Stimulated activated naive B cell treated with anti-CD40 and anti-IgM and Interleukin-4, amounts not matched to agents 10 μg/mL and 1 μg/mL and 100 μg/mL, for 72 hours (primary cell): ENCODE measurements around the gene FAM107B.
"Not testable (repeated sequence)": the region's sequence is repeated elsewhere in the genome, so short reads cannot be mapped to it uniquely, and the experiment has no call there.

ENCODE experiments used
- ATAC-seq, 2 donors: fragments of 150-1000 bp; cut with Tn5 transposase; replicated peaks; 2 replicates each; pipeline ENCODE4 v1.10.0; 2021; ENCODE audit warnings: moderate library complexity in 1 of 2
- DNase-seq: peaks from one replicate; pipeline ENCODE4 v3.0.0; 2021
- H3K27ac Mint-ChIP-seq: one replicate; pipeline ENCODE4 v1.8.0; 2022; ENCODE audit warnings: mild to moderate bottlenecking, mixed read lengths
- H3K27me3 Mint-ChIP-seq, 2 donors: one replicate each; pipeline ENCODE4 v1.8.0; 2022; ENCODE audit warnings: mixed read lengths in 2 of 2
- H3K36me3 Mint-ChIP-seq, 2 donors: one replicate each; pipeline ENCODE4 v1.8.0; 2022; ENCODE audit warnings: mixed read lengths in 2 of 2, mild to moderate bottlenecking in 1 of 2
- H3K4me1 Mint-ChIP-seq, 2 donors: one replicate each; pipeline ENCODE4 v1.8.0; 2022; ENCODE audit warnings: mixed read lengths in 2 of 2, mild to moderate bottlenecking in 1 of 2
- H3K4me3 Mint-ChIP-seq, 2 donors: one replicate each; pipeline ENCODE4 v1.8.0; 2022; ENCODE audit warnings: mild to moderate bottlenecking in 2 of 2, mixed read lengths in 2 of 2, moderate library complexity in 1 of 2
- H3K9me3 Mint-ChIP-seq, 2 donors: one replicate each; pipeline ENCODE4 v1.8.0; 2022; ENCODE audit warnings: mixed read lengths in 2 of 2, mild to moderate bottlenecking in 1 of 2

The FAM107B gene

DNA sequence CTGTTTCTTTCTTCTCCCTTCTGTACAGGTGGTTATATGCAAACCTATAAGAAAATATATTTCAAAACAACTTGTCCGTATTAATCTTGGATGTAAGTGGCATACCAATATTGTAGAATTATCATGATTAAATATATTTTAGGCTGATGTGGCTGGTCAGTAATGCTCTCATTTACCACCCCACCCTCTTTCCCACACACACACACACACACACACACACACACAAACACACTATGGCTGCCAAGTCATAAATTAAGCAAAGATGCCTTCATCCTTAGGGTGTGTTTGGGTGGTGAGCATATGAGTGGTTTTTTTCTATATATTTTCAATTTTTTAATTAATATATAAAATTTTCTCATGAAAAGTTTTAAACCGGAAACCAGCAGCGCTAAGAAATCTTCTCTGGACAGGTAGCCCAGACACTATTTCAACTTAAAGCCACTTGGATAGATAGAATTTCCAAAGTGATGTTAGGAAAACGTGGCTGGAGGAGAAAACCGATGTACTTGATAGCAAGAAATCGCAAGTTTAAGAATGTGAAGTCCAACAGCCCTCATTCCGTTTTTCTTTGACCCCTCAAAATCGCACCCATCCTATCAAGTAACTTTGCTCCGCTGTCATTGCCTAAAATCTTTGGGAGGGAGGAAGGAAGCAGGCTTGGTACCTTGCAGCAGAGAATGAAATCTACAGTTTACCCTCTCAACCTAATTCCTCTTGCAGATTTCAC is 171.7 kb downstream of the FAM107B start:
- Mint-ChIP-seq H3K4me1 (peaks cover 59 to 81% of the 10 kb centered on the region in 2 donors), H3K36me3 (peaks cover 25 to 45% of the 10 kb centered on the region in 2 donors), H3K4me3 (peak overlapping the region; percentile 91 to 97), H3K27me3 (no peaks in the 10 kb centered on the region), H3K27ac (peak overlapping the region; percentile 99), H3K9me3 (peaks cover 2 to 3% of the 10 kb centered on the region in 2 donors)
- no peak for ATAC-seq
- no peak for DNase-seq

DNA sequence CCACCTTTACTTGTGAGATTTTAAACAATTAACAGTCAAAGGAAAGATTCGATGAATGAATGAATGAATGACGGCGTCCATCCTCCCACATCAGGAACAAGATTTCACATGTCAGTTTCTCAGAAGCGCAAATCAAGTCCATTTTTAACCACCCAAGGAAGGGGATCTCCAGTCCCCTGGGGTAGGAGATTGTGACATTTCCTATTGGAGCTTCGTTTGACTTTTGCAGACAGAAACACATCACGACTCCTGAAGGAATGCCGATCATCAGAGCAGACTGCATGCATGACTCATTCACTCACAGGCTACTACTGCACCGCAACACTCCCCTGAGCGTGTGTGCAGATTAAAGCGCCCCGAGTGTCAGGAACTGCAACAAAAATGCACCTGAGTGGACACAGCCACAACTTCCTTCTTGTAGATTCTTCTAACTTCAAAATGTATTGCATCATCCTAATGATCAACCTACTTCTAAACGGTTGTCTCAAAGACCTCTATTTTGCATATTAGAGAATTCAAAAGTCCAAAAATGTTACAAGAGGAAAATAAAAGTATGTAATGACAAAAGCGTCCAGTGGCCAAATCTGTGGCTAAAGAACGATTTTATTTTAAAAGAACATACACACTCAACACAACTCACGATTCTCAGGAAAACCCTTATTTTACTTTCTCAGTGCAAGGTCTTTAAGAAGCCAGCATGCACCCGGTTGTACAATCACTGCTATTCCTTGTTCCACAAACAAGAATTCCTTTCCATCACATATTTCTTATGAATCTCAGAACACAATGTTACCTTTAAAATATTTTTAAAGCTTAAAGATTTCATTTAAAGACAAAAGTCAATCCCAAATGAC is 172.6 kb downstream of the FAM107B start:
- ATAC-seq (peak; percentile 77 to 81), DNase-seq (peak; percentile 83)
- H3K27me3 Mint-ChIP-seq: no peaks in the 10 kb centered on the region
- H3K36me3 Mint-ChIP-seq: peaks cover 26 to 50% of the 10 kb centered on the region in 2 donors
- peaks cover 2 to 3% of the 10 kb centered on the region in 2 donors for H3K9me3 Mint-ChIP-seq
- peak overlapping the region; percentile 64 to 91 for H3K4me3 Mint-ChIP-seq
- H3K27ac Mint-ChIP-seq: peak overlapping the region; percentile 86
- H3K4me1 Mint-ChIP-seq: peaks cover 59 to 84% of the 10 kb centered on the region in 2 donors

DNA sequence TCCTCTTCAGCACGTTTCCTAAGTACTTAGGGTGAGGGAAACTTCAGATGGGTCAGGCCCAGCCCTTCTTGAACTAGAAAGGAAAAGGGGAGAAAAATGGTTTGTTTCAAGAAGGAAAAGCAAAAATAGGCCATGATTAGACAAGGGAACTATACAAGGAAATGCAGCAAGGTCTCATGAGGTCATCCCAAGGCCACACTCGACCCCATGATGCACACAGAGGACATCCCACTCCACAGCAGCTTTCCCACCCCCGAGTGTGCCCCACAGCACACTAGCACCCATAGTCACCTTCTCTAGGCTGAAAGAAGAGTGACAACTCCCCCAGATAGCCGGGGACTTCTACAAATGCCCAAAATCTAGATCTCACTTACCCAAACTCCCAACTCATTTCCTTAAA is 173.4 kb downstream of the FAM107B start:
- no peak for ATAC-seq
- Mint-ChIP-seq H3K27me3 (no peaks in the 10 kb centered on the region), H3K36me3 (peaks cover 31 to 58% of the 10 kb centered on the region in 2 donors), H3K27ac (peak overlapping the region; percentile 86), H3K4me1 (peaks cover 61 to 85% of the 10 kb centered on the region in 2 donors), H3K9me3 (peaks cover 0 to 3% of the 10 kb centered on the region in 2 donors), H3K4me3 (peak overlapping the region; percentile 64 to 91)
- DNase-seq: no peak

DNA sequence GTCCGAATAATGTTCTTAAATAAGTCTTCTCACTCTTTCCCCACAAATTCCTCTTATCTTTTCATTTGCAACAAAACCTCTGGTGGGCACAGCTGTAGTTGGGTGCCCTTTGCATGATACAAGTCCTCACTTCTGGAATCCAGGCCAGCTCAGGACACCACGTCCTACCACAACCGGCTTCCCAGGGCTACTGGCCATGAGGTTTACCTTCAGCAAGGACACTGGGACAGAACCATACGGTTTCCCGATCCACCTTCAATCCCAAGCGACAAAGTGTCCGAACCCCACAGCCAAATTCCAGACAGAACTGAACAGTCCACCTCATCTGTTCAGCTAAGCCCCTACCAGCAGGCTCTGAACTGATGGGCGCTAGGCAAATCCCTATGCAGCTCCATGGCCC is 174.6 kb downstream of the FAM107B start:
- Mint-ChIP-seq H3K4me3 (peak overlapping the region in 1 of 2 donors; percentile 3), H3K27me3 (no peaks in the 10 kb centered on the region), H3K4me1 (peaks cover 59 to 85% of the 10 kb centered on the region in 2 donors), H3K27ac (peak overlapping the region; percentile 39), H3K36me3 (peaks cover 40 to 69% of the 10 kb centered on the region in 2 donors), H3K9me3 (peaks cover 0 to 7% of the 10 kb centered on the region in 2 donors)
- ATAC-seq (no peak), DNase-seq (no peak)

DNA sequence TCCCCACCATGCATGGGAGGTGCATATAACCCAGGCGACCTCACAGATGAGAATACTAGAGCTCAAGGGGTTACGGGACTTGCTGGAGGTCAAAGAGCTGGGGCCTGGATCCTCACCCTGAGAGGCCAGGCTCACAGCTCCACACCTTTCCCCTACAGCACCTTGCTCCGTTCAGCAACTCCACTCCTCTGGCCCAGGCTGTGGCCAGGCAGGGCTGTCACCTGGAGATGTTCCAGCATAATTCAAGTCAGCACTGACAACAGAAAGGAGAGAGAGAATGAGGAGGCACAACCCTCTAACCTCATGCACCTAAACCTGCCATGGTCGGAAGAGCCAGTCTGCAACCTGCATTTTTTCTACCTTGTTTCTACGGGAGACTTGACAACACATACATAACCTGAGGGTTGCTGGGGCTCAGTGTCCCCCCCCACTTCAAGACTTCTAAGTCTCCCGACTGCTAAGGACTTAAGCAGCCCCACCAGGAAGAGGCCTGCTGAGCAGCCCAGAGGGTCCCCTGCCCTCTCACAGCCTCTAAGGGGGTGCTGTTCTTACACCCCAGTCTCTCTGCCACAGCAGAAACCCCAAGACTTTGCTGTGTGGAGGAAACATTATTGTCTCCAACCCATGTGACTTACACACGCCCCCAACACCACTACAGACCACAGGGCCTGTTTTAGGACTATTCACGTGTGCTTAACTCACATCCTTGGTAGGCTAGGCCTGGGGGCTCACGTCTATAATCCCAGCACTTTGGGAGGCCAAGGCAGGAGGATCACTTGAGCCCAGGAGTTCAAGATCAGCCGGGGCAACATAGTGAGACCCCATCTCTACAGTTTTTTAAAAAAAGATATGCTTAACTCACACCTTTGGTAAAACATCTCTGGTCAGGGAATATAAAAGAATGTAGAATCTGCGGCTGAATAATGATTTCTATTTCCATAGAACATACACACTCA is 175.6 kb downstream of the FAM107B start:
- ATAC-seq (peak in 1 of 2 donors; percentile 1), DNase-seq (no peak)
- Mint-ChIP-seq H3K9me3 (peaks cover 0 to 7% of the 10 kb centered on the region in 2 donors), H3K36me3 (peaks cover 46 to 77% of the 10 kb centered on the region in 2 donors), H3K4me1 (peaks cover 60 to 88% of the 10 kb centered on the region in 2 donors), H3K27ac (peak overlapping the region; percentile 84), H3K27me3 (no peaks in the 10 kb centered on the region), H3K4me3 (peak overlapping the region; percentile 31 to 36)

DNA sequence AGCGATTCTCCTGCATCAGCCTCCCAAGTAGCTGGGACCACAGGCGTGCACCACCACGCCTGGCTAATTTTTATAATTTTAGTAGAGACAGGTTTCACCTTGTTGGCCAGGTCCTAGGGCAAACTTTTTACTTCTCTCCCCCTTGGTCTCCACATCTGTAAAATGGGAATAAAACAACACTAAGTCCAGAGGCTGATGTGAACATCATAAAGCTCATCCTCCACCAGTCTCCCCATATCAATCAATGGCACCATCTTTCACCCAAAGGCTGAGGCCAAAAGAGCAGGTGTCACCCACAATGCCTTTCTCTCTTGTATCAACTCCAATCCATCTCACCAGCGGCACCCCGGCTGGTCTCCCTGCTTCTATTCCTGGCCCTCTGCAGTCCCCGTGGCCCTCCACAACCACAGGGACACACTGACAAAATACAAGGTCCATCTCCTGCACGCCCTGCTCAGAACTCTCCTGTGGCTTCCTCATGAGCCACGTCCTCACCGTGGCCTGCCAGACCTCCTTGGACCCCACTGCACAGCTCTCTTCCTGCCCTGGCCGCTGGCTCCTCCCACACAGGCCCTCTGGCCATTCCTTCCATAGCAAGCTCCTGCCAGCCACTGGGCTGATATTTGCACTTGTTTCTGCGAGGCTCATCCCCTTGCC is 179.0 kb downstream of the FAM107B start:
- ATAC-seq: no peak
- Mint-ChIP-seq H3K4me3 (no peak overlapping the region), H3K27me3 (no peaks in the 10 kb centered on the region), H3K4me1 (peaks cover 52 to 83% of the 10 kb centered on the region in 2 donors), H3K36me3 (peaks cover 42 to 64% of the 10 kb centered on the region in 2 donors), H3K9me3 (peaks cover 0 to 7% of the 10 kb centered on the region in 2 donors), H3K27ac (peak overlapping the region; percentile 72)
- no peak for DNase-seq

DNA sequence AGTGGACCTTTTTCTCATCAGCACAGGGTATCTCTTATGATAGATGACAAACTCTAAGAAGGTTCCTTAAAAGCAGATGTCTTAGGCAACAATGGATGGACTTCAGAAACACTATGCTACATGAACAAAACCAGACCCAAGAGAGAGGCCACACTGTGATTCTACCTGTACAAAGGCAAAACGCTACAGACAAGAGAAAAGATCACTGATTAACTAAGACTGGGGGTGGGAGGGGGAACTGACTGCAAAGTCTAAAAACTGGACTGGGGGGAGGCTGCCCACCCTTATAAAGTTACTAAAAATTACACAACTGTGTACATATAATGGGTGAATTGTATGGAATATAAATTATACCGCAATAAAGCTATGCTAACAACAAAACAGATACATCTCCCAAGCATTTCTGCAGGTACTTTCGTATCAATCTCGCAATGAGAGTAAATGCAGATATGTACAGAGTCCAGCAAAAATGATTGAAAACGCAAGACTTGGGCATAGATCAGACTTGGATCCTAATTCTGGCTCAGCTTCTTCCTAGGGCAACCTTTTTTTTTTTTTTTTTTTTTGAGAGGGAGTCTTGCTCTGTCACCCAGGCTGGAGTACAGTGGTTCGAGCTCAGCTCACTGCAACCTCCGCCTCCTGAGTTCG is 179.7 kb downstream of the FAM107B start:
- peaks cover 39 to 57% of the 10 kb centered on the region in 2 donors for H3K36me3 Mint-ChIP-seq
- H3K27ac Mint-ChIP-seq: no peak overlapping the region
- peaks cover 0 to 7% of the 10 kb centered on the region in 2 donors for H3K9me3 Mint-ChIP-seq
- H3K4me3 Mint-ChIP-seq: no peak overlapping the region
- no peaks in the 10 kb centered on the region for H3K27me3 Mint-ChIP-seq
- no peak for ATAC-seq
- peaks cover 48 to 83% of the 10 kb centered on the region in 2 donors for H3K4me1 Mint-ChIP-seq
- no peak for DNase-seq

DNA sequence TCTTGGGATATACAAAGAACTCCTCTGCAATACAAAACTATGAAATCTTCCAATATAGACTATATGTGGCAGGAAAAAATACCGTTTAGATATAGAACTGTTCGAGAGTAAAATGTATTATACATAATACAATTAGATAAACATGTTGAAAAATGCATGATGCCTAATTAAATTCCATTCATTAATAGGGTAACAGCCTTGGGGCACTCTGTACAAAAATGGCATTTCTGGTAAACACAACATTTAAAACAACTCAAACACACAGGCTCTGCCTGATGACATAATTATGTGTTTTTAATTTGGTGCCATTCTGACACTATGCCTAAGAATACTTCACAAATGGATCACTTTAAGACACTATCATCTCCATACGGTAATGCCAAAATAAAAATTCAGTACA is 180.9 kb downstream of the FAM107B start:
- H3K27me3 Mint-ChIP-seq: no peaks in the 10 kb centered on the region
- no peak overlapping the region for H3K27ac Mint-ChIP-seq

DNA sequence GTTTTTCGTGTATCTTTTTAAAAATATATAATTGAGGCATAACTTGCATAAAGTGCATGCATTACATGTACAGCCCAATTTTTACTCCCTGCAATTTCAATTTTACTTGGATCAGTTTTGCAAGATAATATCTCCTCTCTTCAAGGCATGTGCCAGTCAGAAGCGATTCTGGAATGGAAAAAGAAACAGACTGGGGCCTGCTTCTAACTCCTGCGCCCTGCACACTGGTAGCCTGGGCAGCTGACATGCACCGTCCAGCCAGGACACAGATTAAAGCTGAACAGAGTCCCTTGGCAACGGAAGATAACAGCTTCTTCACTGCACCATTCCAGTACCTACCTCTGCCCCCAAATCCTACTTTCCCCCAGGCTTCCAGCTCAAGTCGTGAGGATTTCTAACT is 182.1 kb downstream of the FAM107B start:
- Mint-ChIP-seq H3K36me3 (peaks cover 29 to 36% of the 10 kb centered on the region in 2 donors), H3K27ac (no peak overlapping the region), H3K9me3 (peaks cover 0 to 7% of the 10 kb centered on the region in 2 donors), H3K4me3 (no peak overlapping the region), H3K27me3 (no peaks in the 10 kb centered on the region), H3K4me1 (peaks cover 41 to 77% of the 10 kb centered on the region in 2 donors)
- DNase-seq: no peak
- no peak for ATAC-seq

More for the DNA sequence above, 180.9 kb downstream of the FAM107B start:
- Mint-ChIP-seq H3K4me3 (no peak overlapping the region), H3K36me3 (peaks cover 34 to 46% of the 10 kb centered on the region in 2 donors), H3K9me3 (peaks cover 0 to 7% of the 10 kb centered on the region in 2 donors), H3K4me1 (peaks cover 39 to 77% of the 10 kb centered on the region in 2 donors)
- DNase-seq: no peak
- ATAC-seq: no peak

DNA sequence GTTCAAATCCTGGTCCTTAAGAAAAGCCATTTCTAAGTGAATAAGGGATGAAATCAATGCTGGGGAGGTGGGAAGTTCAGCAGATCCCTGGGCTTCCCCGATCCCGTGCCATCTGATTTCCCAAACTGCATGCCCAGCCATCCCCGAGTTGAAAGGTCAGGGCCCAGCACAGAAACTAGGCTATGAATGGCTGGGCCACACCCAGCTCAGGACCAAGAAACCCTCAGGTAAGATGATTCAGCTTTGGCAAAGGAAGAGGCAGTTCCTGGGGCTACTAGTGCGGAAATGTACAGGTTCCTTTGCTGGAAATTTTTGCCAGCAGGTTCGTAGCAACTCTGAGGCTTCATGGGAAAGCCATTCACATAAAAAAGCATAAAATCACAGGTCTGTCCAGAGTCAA is 182.7 kb downstream of the FAM107B start:
- H3K36me3 Mint-ChIP-seq: peaks cover 28 to 32% of the 10 kb centered on the region in 2 donors
- no peaks in the 10 kb centered on the region for H3K27me3 Mint-ChIP-seq
- DNase-seq: no peak
- ATAC-seq: no peak
- no peak overlapping the region for H3K27ac Mint-ChIP-seq
- peaks cover 39 to 76% of the 10 kb centered on the region in 2 donors for H3K4me1 Mint-ChIP-seq
- peaks cover 0 to 7% of the 10 kb centered on the region in 2 donors for H3K9me3 Mint-ChIP-seq
- no peak overlapping the region for H3K4me3 Mint-ChIP-seq

DNA sequence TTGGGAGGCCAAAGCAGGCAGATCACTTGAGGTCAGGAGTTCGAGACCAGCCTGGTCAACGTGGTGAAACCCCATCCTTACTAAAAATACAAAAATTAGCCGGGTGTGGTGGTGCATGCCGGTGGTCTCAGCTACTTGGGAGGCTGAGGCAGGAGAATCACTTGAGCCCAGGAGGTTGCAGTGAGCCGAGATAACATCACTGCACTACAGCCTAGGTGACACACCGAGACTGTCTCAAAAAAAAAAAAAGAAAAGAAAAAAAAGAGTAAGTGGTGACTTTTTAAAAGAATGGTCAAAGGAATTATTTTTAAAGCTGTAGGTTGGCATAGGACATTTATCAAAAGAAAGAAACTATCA is 185.8 kb downstream of the FAM107B start:
- H3K27me3 Mint-ChIP-seq, DNase-seq, H3K9me3 Mint-ChIP-seq, ATAC-seq: not testable (repeated sequence)
- Mint-ChIP-seq H3K27ac (peak overlapping the region; percentile 95), H3K36me3 (peaks cover 20 to 23% of the 10 kb centered on the region in 2 donors), H3K4me3 (peak overlapping the region; percentile 65 to 79), H3K4me1 (peaks cover 48 to 77% of the 10 kb centered on the region in 2 donors)

DNA sequence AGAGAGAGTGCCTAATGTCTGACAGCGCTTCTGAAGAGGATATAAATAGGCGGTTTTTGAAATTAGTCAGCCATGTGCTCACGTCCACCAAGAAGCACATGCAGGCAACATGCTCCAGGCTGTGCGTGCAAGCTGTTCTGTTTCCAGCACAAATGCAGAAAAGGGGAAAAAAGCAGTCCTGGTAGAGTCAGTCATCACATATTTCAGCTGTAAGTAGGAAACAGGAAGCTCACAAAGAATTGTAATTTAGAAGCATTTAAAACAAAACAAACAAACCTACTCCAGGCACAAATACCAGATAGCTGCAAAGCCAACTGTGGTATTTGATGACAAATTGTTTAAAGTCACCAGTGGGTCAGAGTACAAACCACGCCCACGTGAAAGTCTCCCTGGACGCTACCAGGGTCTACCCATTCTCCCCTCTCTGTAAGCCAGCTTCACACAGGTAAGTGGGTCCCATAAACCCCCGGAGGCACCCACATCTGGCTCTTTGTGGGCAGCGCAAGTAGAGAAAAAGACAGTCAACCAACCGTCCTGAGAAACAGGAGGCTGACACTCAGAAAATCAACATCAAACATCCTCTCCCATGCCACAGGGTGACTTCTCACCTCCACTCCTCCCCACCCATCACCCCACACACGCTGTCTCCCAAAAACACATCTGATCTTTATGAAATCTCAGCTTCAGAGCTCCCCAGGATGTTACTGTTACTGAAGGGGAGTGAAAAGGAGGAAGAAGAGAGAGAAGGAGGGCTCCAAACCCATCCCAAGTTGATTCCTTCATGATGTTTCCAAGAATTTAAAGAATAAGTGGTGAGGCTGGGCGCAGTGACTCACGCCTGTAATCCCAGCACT is 186.4 kb downstream of the FAM107B start:
- H3K9me3 Mint-ChIP-seq: no peaks in the 10 kb centered on the region
- H3K27me3 Mint-ChIP-seq: no peaks in the 10 kb centered on the region
- peak; percentile 71 for DNase-seq
- H3K4me1 Mint-ChIP-seq: peaks cover 54 to 83% of the 10 kb centered on the region in 2 donors
- H3K27ac Mint-ChIP-seq: peak overlapping the region; percentile 95
- H3K36me3 Mint-ChIP-seq: peaks cover 23 to 29% of the 10 kb centered on the region in 2 donors
- peak; percentile 90 to 92 for ATAC-seq
- H3K4me3 Mint-ChIP-seq: peak overlapping the region; percentile 65 to 79
